Measurements from ENCODE around the gene NEURL1.
A peak's percentile ranks its signal among the peaks of the same experiment; 100 is the strongest.

NEURL1 gene

GRCh38 chr10:103493362-103493915 is at the start of gene NEURL1:
NEURL1 (plus strand) TSS chr10:103493705; CDS start chr10:103494388, 683 bp downstream.
- peak; percentile 73 for DNase-seq

GRCh38 chr10:103444478-103444877 is 49.0 kb upstream of the NEURL1 start:
- DNase-seq = no peak

- no peak for DNase-seq
Observed at GRCh38 chr10:103445366-103445765, 48.1 kb upstream of the NEURL1 start.

- DNase-seq = no peak
Observed at GRCh38 chr10:103445767-103446567, 47.5 kb upstream of the NEURL1 start.

GRCh38 chr10:103447187-103447586 is 46.3 kb upstream of the NEURL1 start:
- no peak for DNase-seq

- DNase-seq = no peak
Observed at GRCh38 chr10:103448746-103449145, 44.8 kb upstream of the NEURL1 start.

- no peak for DNase-seq
Observed at GRCh38 chr10:103449208-103450144, 44.0 kb upstream of the NEURL1 start.

- no peak for DNase-seq
Observed at GRCh38 chr10:103450201-103450695, 43.3 kb upstream of the NEURL1 start.

- DNase-seq = peak; percentile 37
Observed at GRCh38 chr10:103451091-103451813, 42.3 kb upstream of the NEURL1 start.

- DNase-seq = peak; percentile 73
Observed at GRCh38 chr10:103451831-103452505, 41.5 kb upstream of the NEURL1 start, which contains the start of gene CALHM2. CALHM2 (minus strand) TSS chr10:103452370; CDS start chr10:103449941, 2,429 bp downstream.

- no peak for DNase-seq
Observed at GRCh38 chr10:103452506-103453230, 40.8 kb upstream of the NEURL1 start.

GRCh38 chr10:103454026-103454425 is 39.5 kb upstream of the NEURL1 start:
- no peak for DNase-seq

- DNase-seq = no peak
Observed at GRCh38 chr10:103455235-103455634, 38.3 kb upstream of the NEURL1 start.

- no peak for DNase-seq
Observed at GRCh38 chr10:103456074-103456660, 37.3 kb upstream of the NEURL1 start.

GRCh38 chr10:103457176-103457712 is 36.3 kb upstream of the NEURL1 start:
- DNase-seq = no peak

- DNase-seq = no peak
Observed at GRCh38 chr10:103457896-103458583, 35.5 kb upstream of the NEURL1 start.

GRCh38 chr10:103458720-103459119 is 34.8 kb upstream of the NEURL1 start, which contains the start of gene CALHM1:
CALHM1 (minus strand) TSS chr10:103458900; CDS start chr10:103458751, 149 bp downstream.
- peak; percentile 97 for DNase-seq

- DNase-seq = no peak
Observed at GRCh38 chr10:103459615-103460014, 33.9 kb upstream of the NEURL1 start.

- DNase-seq = no peak
Observed at GRCh38 chr10:103463499-103463898, 30.0 kb upstream of the NEURL1 start.
